Activated naive CD8-positive, alpha-beta T cell treated with anti-CD3 and anti-CD28 coated beads, Interleukin-2, amount 50 U/mL, for 24 hours (primary cell): Measurements from ENCODE around the gene OLIG3.
A peak's percentile ranks its signal among the peaks of the same experiment; 100 is the strongest.

ENCODE experiments used
- ATAC-seq: fragments of 150-1000 bp; cut with Tn5 transposase; one replicate; pipeline ENCODE4 v1.10.0; 2021
- DNase-seq: peaks from one replicate; pipeline ENCODE4 v3.0.0; 2021
- H3K27ac Mint-ChIP-seq: one replicate; pipeline ENCODE4 v1.8.0; 2021; ENCODE audit warnings: mild to moderate bottlenecking, mixed read lengths
- H3K27me3 Mint-ChIP-seq: one replicate; pipeline ENCODE4 v1.8.0; 2021; ENCODE audit warnings: mixed read lengths
- H3K36me3 Mint-ChIP-seq: one replicate; pipeline ENCODE4 v1.8.0; 2021; ENCODE audit warnings: low read depth, mixed read lengths
- H3K4me1 Mint-ChIP-seq: one replicate; pipeline ENCODE4 v1.8.0; 2021; ENCODE audit warnings: mixed read lengths
- H3K4me3 Mint-ChIP-seq: one replicate; pipeline ENCODE4 v1.8.0; 2021; ENCODE audit warnings: mild to moderate bottlenecking, moderate library complexity, mixed read lengths
- H3K9me3 Mint-ChIP-seq: one replicate; pipeline ENCODE4 v1.8.0; 2021; ENCODE audit warnings: mixed read lengths

OLIG3 gene

GRCh38 chr6:137512757-137513605 is 18.8 kb upstream of the OLIG3 start:
- DNase-seq (no peak), ATAC-seq (no peak)
- Mint-ChIP-seq H3K4me1 (no peaks in the 10 kb centered on the region), H3K36me3 (peaks cover 3% of the 10 kb centered on the region), H3K4me3 (no peak overlapping the region), H3K27me3 (peaks cover 78% of the 10 kb centered on the region), H3K27ac (no peak overlapping the region), H3K9me3 (peaks cover 16% of the 10 kb centered on the region)

- peaks cover 68% of the 10 kb centered on the region for H3K27me3 Mint-ChIP-seq
- DNase-seq (no peak), ATAC-seq (no peak)
- no peak overlapping the region for H3K4me3 Mint-ChIP-seq
- peaks cover 3% of the 10 kb centered on the region for H3K36me3 Mint-ChIP-seq
- no peaks in the 10 kb centered on the region for H3K4me1 Mint-ChIP-seq
- H3K9me3 Mint-ChIP-seq = peaks cover 20% of the 10 kb centered on the region
- no peak overlapping the region for H3K27ac Mint-ChIP-seq
These were observed 16.7 kb upstream of the OLIG3 start for GRCh38 chr6:137510923-137511322.

- no peak for ATAC-seq
- Mint-ChIP-seq H3K36me3 (no peaks in the 10 kb centered on the region), H3K27me3 (peaks cover 75% of the 10 kb centered on the region), H3K9me3 (no peaks in the 10 kb centered on the region), H3K27ac (no peak overlapping the region), H3K4me1 (peaks cover 33% of the 10 kb centered on the region), H3K4me3 (no peak overlapping the region)
- DNase-seq = no peak
These were observed 4.4 kb upstream of the OLIG3 start for GRCh38 chr6:137498481-137499190.

GRCh38 chr6:137497721-137498463 is 3.7 kb upstream of the OLIG3 start:
- Mint-ChIP-seq H3K27me3 (peaks cover 80% of the 10 kb centered on the region), H3K4me3 (peak overlapping the region; percentile 62), H3K9me3 (no peaks in the 10 kb centered on the region), H3K36me3 (no peaks in the 10 kb centered on the region), H3K27ac (no peak overlapping the region), H3K4me1 (peaks cover 38% of the 10 kb centered on the region)
- no peak for ATAC-seq
- DNase-seq = no peak

- Mint-ChIP-seq H3K36me3 (no peaks in the 10 kb centered on the region), H3K27ac (no peak overlapping the region), H3K27me3 (peaks cover 83% of the 10 kb centered on the region)
These were observed 2.9 kb upstream of the OLIG3 start for GRCh38 chr6:137496909-137497720.

GRCh38 chr6:137496368-137496767 is 2.2 kb upstream of the OLIG3 start:
- no peak for DNase-seq
- Mint-ChIP-seq H3K27ac (no peak overlapping the region), H3K9me3 (peaks cover 4% of the 10 kb centered on the region), H3K27me3 (peaks cover 85% of the 10 kb centered on the region), H3K36me3 (no peaks in the 10 kb centered on the region), H3K4me1 (peaks cover 47% of the 10 kb centered on the region), H3K4me3 (no peak overlapping the region)
- ATAC-seq = no peak

More at GRCh38 chr6:137496909-137497720, 2.9 kb upstream of the OLIG3 start:
- H3K4me3 Mint-ChIP-seq = peak overlapping the region; percentile 62
- DNase-seq = no peak
- peaks cover 4% of the 10 kb centered on the region for H3K9me3 Mint-ChIP-seq
- peaks cover 44% of the 10 kb centered on the region for H3K4me1 Mint-ChIP-seq
- ATAC-seq = no peak

DNA sequence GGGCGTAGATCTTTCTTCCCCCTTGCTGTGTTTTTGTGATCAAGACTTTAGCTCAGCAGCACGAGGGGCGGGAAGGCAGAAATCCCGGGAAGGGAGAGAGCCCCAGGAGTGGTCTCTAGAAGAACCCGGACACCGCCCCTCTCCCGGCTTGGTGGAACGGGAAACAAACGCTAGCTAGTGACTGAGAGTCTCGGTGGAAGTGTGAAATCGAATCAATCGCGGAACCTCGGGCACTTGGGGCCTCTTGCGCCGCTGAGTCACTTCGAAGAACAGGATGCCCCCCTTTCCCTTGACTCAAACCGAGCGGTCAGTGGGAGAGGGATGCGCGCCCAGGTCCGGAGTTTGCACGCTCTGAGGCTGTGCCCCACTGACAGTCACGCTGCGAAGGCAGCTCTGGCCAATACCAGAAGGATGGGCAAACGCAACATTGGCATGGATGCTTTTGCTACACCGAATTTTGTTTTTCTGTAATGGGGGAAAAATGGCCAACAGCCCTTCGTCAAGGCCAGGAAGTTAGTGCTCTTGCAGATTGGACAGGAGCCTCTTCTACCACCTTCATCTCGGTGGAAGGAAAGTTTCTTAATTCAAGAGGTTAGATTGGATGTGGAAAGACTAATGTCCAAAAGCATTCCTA is 1.6 kb upstream of the OLIG3 start:
- Mint-ChIP-seq H3K4me3 (peak overlapping the region; percentile 17), H3K9me3 (peaks cover 4% of the 10 kb centered on the region), H3K36me3 (no peaks in the 10 kb centered on the region), H3K27ac (peak overlapping the region; percentile 42), H3K27me3 (peaks cover 86% of the 10 kb centered on the region), H3K4me1 (peaks cover 47% of the 10 kb centered on the region)
- DNase-seq = no peak
- ATAC-seq = no peak

DNA sequence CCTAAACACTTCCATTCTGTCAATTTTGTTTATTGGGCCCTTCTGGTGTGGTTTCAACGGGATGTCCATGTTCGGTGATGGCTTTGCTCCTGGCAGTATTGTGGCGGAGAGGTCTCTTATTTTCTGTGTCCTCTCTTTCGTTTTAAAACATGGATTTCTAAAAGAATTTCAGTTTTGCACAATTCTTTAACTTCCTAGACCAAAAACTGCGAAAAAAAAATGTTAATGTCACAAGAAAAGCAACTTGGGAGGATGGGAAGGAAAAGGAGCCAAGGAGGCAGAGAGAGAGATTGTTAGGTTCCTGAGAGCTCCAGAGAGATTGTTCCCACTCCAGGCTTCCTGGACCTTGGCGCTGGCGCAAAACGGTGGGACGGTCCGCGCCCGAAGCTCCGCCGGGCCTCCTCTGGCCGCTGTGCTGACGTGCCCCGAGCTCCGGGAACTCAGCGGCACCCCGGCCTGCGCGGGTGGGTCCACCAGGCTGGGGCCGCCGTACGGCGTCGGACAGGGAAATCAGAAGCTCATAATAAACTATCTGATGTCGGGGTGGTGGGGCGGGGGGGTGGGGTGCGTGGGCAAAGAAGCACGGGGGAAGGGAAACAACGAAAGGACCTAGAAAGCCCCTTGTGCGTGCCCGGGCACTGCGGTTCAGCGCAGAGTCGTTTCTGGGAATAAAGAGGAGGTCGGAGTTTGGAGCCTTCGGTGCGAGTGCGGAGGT is 951 bp upstream of the OLIG3 start:
- Mint-ChIP-seq H3K27ac (peak overlapping the region; percentile 57), H3K9me3 (peaks cover 4% of the 10 kb centered on the region), H3K4me3 (peak overlapping the region; percentile 63), H3K4me1 (peaks cover 50% of the 10 kb centered on the region), H3K27me3 (peaks cover 92% of the 10 kb centered on the region), H3K36me3 (peaks cover 2% of the 10 kb centered on the region)
- ATAC-seq (no peak), DNase-seq (no peak)

DNA sequence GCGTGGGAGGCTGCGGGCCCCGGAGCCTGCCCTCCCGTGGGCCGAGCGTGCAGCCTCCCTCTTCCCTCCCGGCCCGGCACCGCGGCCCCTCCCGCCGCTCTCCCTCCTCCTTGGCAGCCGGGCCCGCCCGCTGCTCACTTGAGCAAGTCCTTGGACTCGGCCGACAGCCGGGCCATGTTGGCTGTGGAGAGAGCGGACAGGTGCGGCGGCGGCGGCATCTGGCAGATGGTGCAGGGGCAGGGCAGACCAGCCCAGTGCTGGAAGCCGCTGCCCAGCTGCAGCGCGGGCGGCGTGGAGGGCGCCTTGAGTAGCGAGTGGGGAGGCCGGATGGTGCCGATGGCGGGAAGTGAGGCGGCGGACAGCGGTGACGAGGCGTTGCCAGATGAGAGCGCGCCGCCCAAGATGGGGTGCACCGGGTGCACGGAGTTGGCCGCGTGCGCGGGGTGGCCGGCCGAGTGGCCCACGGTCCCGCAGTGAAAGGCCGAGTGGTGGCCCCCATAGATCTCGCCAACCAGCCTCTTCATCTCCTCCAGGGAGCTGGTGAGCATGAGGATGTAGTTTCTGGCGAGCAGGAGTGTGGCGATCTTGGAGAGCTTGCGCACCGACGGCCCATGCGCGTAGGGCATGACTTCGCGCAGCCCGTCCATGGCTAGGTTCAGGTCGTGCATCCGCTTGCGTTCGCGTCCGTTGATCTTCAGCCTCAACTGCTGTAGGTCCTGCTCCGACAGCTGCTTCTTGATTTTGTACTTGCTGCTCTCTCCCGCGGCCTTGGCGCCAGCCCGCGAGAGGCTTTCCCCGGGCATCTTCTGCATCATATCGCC is 766 bp downstream of the OLIG3 start:
- Mint-ChIP-seq H3K4me3 (peak overlapping the region; percentile 63), H3K27ac (no peak overlapping the region), H3K27me3 (peaks cover 94% of the 10 kb centered on the region), H3K9me3 (peaks cover 4% of the 10 kb centered on the region), H3K36me3 (peaks cover 2% of the 10 kb centered on the region), H3K4me1 (peaks cover 64% of the 10 kb centered on the region)
- DNase-seq (peak; percentile 17), ATAC-seq (peak; percentile 11)

- H3K36me3 Mint-ChIP-seq = peaks cover 2% of the 10 kb centered on the region
- H3K27me3 Mint-ChIP-seq = peaks cover 94% of the 10 kb centered on the region
- H3K4me1 Mint-ChIP-seq = peaks cover 67% of the 10 kb centered on the region
- H3K9me3 Mint-ChIP-seq = peaks cover 4% of the 10 kb centered on the region
- DNase-seq (no peak), ATAC-seq (no peak)
- H3K4me3 Mint-ChIP-seq = peak overlapping the region; percentile 36
- no peak overlapping the region for H3K27ac Mint-ChIP-seq
These were observed 1.6 kb downstream of the OLIG3 start for GRCh38 chr6:137492289-137493217.

- Mint-ChIP-seq H3K27ac (no peak overlapping the region), H3K36me3 (peaks cover 2% of the 10 kb centered on the region), H3K4me3 (no peak overlapping the region), H3K27me3 (peaks cover 96% of the 10 kb centered on the region), H3K4me1 (peaks cover 64% of the 10 kb centered on the region), H3K9me3 (peaks cover 4% of the 10 kb centered on the region)
- ATAC-seq = no peak
- no peak for DNase-seq
These were observed 2.7 kb downstream of the OLIG3 start for GRCh38 chr6:137491478-137491877.

GRCh38 chr6:137490961-137491360 is 3.2 kb downstream of the OLIG3 start:
- ATAC-seq = no peak
- Mint-ChIP-seq H3K36me3 (peaks cover 2% of the 10 kb centered on the region), H3K27ac (no peak overlapping the region), H3K9me3 (peaks cover 4% of the 10 kb centered on the region), H3K27me3 (peaks cover 96% of the 10 kb centered on the region), H3K4me3 (no peak overlapping the region), H3K4me1 (peaks cover 58% of the 10 kb centered on the region)
- no peak for DNase-seq
